ENCODE measurements around the gene AK9. TPM values are rescaled to one million over a fixed set of nuclear protein-coding genes. Genes with fewer than 3 reads are reported as not detected.

Gene AK9
- total and polyA plus RNA-seq, 4 donors = 1.1 to 5.3 (median 3.8) TPM

GRCh38 chr6:109507490-109508072, 183.4 kb downstream of the AK9 start:
- Histone ChIP-seq H3K27ac (ENCODE audit: low read depth in 1 of 2, low read length in 2 of 2) (no peak overlapping the region), H3K36me3 (ENCODE audit: control insufficient read depth in 4 of 4, insufficient read depth in 3 of 4, low read depth in 1 of 4, low read length in 3 of 4) (no peaks in the 10 kb centered on the region), H3K9ac (ENCODE audit: low read depth in 1 of 2, low read length in 2 of 2) (no peak overlapping the region), H3K27me3 (ENCODE audit: control insufficient read depth in 4 of 4, insufficient read depth in 4 of 4, low read length in 3 of 4) (no peaks in the 10 kb centered on the region), H3K4me1 (ENCODE audit: control insufficient read depth in 4 of 4, insufficient read depth in 4 of 4, low read length in 3 of 4) (peaks cover 0 to 10% (median 9%) of the 10 kb centered on the region in 4 donors), H3K4me3 (ENCODE audit: low read depth in 1 of 3, low read length in 3 of 3) (no peak overlapping the region), H3K9me3 (ENCODE audit: control insufficient read depth in 4 of 4, low read length in 3 of 4) (no peaks in the 10 kb centered on the region)
- TF ChIP-seq CTCF (IDR thresholded peaks at IDR 0.05; ENCODE audit: low read depth, low read length, missing input control) (no peak), SP1 (IDR thresholded peaks at IDR 0.05) (no peak), NR2F2 (IDR thresholded peaks at IDR 0.05) (no peak), HNF4G (IDR thresholded peaks at IDR 0.05) (no peak), REST (IDR thresholded peaks at IDR 0.05) (no peak), RXRA (IDR thresholded peaks at IDR 0.05) (no peak), FOXA1 (IDR thresholded peaks at IDR 0.05) (no peak)
- 89% methylated on average over 4 of the region's 4 CpGs for WGBS
- no peak for DNase-seq (ENCODE audit: low spot score)

- Histone ChIP-seq H3K9ac (ENCODE audit: low read depth in 1 of 2, low read length in 2 of 2) (no peak overlapping the region), H3K27ac (ENCODE audit: low read depth in 1 of 2, low read length in 2 of 2) (no peak overlapping the region), H3K9me3 (ENCODE audit: control insufficient read depth in 4 of 4, low read length in 3 of 4) (no peaks in the 10 kb centered on the region), H3K4me3 (ENCODE audit: low read depth in 1 of 3, low read length in 3 of 3) (no peak overlapping the region), H3K4me1 (ENCODE audit: control insufficient read depth in 4 of 4, insufficient read depth in 4 of 4, low read length in 3 of 4) (peaks cover 0 to 10% (median 9%) of the 10 kb centered on the region in 4 donors), H3K36me3 (ENCODE audit: control insufficient read depth in 4 of 4, insufficient read depth in 3 of 4, low read depth in 1 of 4, low read length in 3 of 4) (no peaks in the 10 kb centered on the region), H3K27me3 (ENCODE audit: control insufficient read depth in 4 of 4, insufficient read depth in 4 of 4, low read length in 3 of 4) (no peaks in the 10 kb centered on the region)
- 95% methylated on average over 2 of the region's 2 CpGs for WGBS
- no peak for TF ChIP-seq YY1 (IDR thresholded peaks at IDR 0.05)
- no peak for TF ChIP-seq GABPA (IDR thresholded peaks at IDR 0.05 in 1 of 2, conservative IDR thresholded peaks at IDR 0.05 in 1 of 2)
- no peak for TF ChIP-seq JUND (IDR thresholded peaks at IDR 0.05)
- TF ChIP-seq TAF1 (conservative IDR thresholded peaks at IDR 0.05) = no peak
- no peak for TF ChIP-seq RXRA (IDR thresholded peaks at IDR 0.05)
- no peak for TF ChIP-seq NR2F2 (IDR thresholded peaks at IDR 0.05)
- TF ChIP-seq HNF4G (IDR thresholded peaks at IDR 0.05) = no peak
- no peak for TF ChIP-seq REST (IDR thresholded peaks at IDR 0.05)
- no peak for TF ChIP-seq FOXA2 (IDR thresholded peaks at IDR 0.05)
- no peak for TF ChIP-seq RAD21 (IDR thresholded peaks at IDR 0.05)
- no peak for TF ChIP-seq SP1 (IDR thresholded peaks at IDR 0.05)
- no peak for DNase-seq (ENCODE audit: low spot score)
Measured at GRCh38 chr6:109506841-109507240, 184.2 kb downstream of the AK9 start.
